CD4-positive, alpha-beta T cell (primary cell): ENCODE measurements around the gene INSRR. TPM values are rescaled to one million over a fixed set of nuclear protein-coding genes. Genes with fewer than 3 reads are reported as not detected.
A peak's percentile ranks its signal among the peaks of the same experiment; 100 is the strongest.

Source experiments
- ATAC-seq: fragments of 200-7000 bp; cut with Tn5 transposase; one replicate; pipeline ENCODE4 v1.10.0; 2022; ENCODE audit warnings: mild to moderate bottlenecking; ENCODE audit not compliant: poor library complexity
- CTCF ChIA-PET: fragments of 350-600 bp; sonication (Branson Sonifier 250); formaldehyde crosslinking; loops from one replicate; lab custom pipeline; 2021; ENCODE audit warnings: antibody characterized with exemption, inconsistent platforms; lab: Charles Lee
- POLR2A ChIA-PET: fragments of 350-600 bp; sonication (Branson Sonifier 250); formaldehyde crosslinking; loops from one replicate; lab custom pipeline; 2021; ENCODE audit warnings: antibody characterized with exemption, inconsistent platforms; lab: Charles Lee
- DNase-seq, 14 experiments: peaks; one replicate each; pipeline ENCODE4 v3.0.0-alpha.2; 2013 to 2020; ENCODE audit warnings: mixed read lengths in 2 of 14
- H3K27ac ChIP-seq, 2 donors: one replicate each; pipeline versions ENCODE4 v1.5.1 to v1.7.0; 2013; ENCODE audit warnings: low read length in 2 of 2, low read depth in 1 of 2, mild to moderate bottlenecking in 1 of 2
- H3K27me3 ChIP-seq, 2 experiments: 1 replicate in 1 of 2; 2 replicates in 1 of 2; pipeline versions ENCODE4 v1.6.1 to v1.7.0; 2013; ENCODE audit warnings: low read length in 2 of 2, control low read depth in 1 of 2, mild to moderate bottlenecking in 1 of 2, moderate library complexity in 1 of 2; ENCODE audit not compliant: insufficient read depth in 2 of 2, control insufficient read depth in 1 of 2
- H3K36me3 ChIP-seq: one replicate; pipeline ENCODE4 v1.6.1; 2013; ENCODE audit warnings: low read length, control low read depth; ENCODE audit not compliant: insufficient read depth
- H3K4me1 ChIP-seq: one replicate; pipeline ENCODE4 v1.6.1; 2013; ENCODE audit warnings: low read length, control low read depth; ENCODE audit not compliant: insufficient read depth
- H3K4me3 ChIP-seq: one replicate; pipeline ENCODE4 v1.5.1; 2013; ENCODE audit warnings: mild to moderate bottlenecking, low read length, moderate library complexity
- H3K9me3 ChIP-seq, 2 experiments: 1 replicate in 1 of 2; 2 replicates in 1 of 2; pipeline versions ENCODE4 v1.6.1 to v1.7.0; 2013; ENCODE audit warnings: low read length in 2 of 2, mild to moderate bottlenecking in 2 of 2, control low read depth in 1 of 2, moderate library complexity in 1 of 2; ENCODE audit not compliant: control insufficient read depth in 1 of 2, insufficient read depth in 1 of 2
- H3K27ac Mint-ChIP-seq: one replicate; pipeline ENCODE4 v1.8.0; 2020; ENCODE audit warnings: mixed read lengths
- H3K27me3 Mint-ChIP-seq: one replicate; pipeline ENCODE4 v1.8.0; 2021; ENCODE audit warnings: mixed read lengths
- H3K36me3 Mint-ChIP-seq: one replicate; pipeline ENCODE4 v1.8.0; 2021; ENCODE audit warnings: low read depth, mixed read lengths
- H3K4me1 Mint-ChIP-seq: one replicate; pipeline ENCODE4 v1.8.0; 2021; ENCODE audit warnings: low read depth, mixed read lengths
- H3K4me3 Mint-ChIP-seq: one replicate; pipeline ENCODE4 v1.8.0; 2020; ENCODE audit warnings: mild to moderate bottlenecking, mixed read lengths
- H3K9me3 Mint-ChIP-seq: one replicate; pipeline ENCODE4 v1.8.0; 2020; ENCODE audit warnings: mixed read lengths
- CTCF ChIP-seq: fragments of 200-600 bp; IDR thresholded peaks from one replicate; pipeline ENCODE4 v1.8.0; 2022; ENCODE audit warnings: antibody characterized with exemption, mild to moderate bottlenecking
- intact Hi-C, 2 experiments: fragments of 100-400 bp; cut with DNase I in 1 of 2; cut with micrococcal nuclease in 1 of 2; formaldehyde crosslinking; loops; one replicate each; pipeline versions ENCODE4 v1.15.1 to v1.9.0; 2023 to 2025; cut with DNase I, micrococcal nuclease
- total RNA-seq, 174 experiments: library from RNA in 2 of 174; stranded (reverse) in 2 of 174; gene quantifications; one replicate each; pipeline ENCODE4 v1.2.3 and lab custom pipeline; 2021 to 2026

Gene INSRR
- total RNA-seq, 2 experiments from 2014 or later = not detected

DNA sequence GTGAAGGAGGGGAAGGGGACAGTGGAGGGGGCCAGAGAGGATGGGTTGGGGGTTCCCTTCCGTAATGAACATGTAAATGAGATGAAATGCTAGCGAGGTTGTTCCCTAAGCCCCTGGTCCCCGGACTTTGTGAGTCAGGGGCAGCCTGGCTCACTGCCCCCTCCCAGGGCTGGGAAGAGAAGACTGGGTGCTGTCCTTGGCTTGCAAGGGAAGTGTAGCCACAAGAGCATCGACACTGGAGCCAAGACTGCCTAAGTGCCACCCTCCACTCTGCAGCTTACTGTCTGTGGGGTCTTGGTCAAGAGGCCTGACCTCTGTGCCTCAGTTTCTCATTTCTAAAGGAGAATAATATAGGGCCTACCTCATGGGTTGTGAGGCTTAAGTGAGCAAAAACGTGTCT lies 35.1 kb upstream of the INSRR start:
- no peak for TF ChIP-seq CTCF
- Histone ChIP-seq H3K4me3 (no peak overlapping the region), H3K36me3 (no peaks in the 10 kb centered on the region), H3K4me1 (peaks cover 33% of the 10 kb centered on the region), H3K27ac (no peak overlapping the region), H3K9me3 (peaks cover 0 to 13% of the 10 kb centered on the region in 2 experiments), H3K27me3 (peaks cover 31 to 38% of the 10 kb centered on the region in 2 experiments)
- Mint-ChIP-seq H3K9me3 (no peaks in the 10 kb centered on the region), H3K27ac (no peak overlapping the region), H3K4me1 (peaks cover 19% of the 10 kb centered on the region), H3K27me3 (peaks cover 79% of the 10 kb centered on the region), H3K36me3 (no peaks in the 10 kb centered on the region), H3K4me3 (peak overlapping the region; percentile 22)
- CTCF ChIA-PET = no interaction called here
- POLR2A ChIA-PET = no interaction called here
- no peak for ATAC-seq
- intact Hi-C loops = loop anchor here (5.0 kb wide), 2 partner anchors 57 to 68 kb away; no protein-coding TSS in a partner anchor
- DNase-seq = no peak

DNA sequence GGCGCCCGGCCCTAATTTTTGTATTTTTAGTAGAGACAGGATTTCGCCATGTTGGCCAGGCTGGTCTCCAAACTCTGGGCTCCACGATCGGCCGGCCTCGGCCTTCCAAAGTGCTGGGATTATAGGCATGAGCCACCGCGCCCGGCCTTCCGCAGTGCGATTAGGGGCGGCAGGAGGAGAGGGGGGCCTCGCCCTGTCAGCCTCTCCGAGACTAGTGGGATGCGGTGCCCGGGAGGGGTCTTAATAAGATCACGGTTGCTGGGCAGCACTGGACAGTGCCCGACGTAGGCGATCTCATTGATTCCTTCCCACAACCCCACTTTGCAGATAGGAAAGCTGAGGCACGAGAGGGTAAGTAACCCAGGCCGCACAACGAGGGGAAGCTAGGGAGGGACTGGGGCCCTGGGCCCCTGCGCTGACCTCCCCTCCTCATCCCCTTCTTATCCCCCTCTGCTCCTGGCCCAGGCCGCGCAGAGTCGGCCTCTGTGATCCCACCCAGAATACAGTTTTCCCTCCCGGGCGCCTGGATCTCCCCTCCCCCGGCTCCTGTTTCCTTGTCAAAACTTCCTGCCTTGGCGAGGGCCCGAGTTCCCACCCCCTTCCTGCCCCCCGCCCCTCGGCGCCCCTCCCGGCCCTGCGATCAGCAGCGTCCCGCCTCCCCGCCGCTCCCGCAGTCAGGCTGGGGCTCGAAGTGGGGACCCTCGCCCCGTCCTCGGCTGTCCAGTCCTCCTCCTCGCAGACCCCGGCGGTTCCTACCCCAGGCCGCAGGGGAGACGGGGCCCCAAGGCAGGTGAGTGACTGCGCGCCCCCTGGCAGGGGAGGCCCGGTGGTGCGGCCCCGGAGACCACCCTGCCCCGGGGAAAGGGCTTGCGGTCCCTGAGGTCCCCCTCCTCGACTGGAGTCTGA lies 34.4 kb upstream of the INSRR start, which contains the start of gene PEAR1:
PEAR1 (plus strand) TSS at position 671 of the 906 bp plus-strand sequence. CDS start 10,209 bp downstream, outside the sequence.
- Mint-ChIP-seq H3K9me3 (no peaks in the 10 kb centered on the region), H3K4me3 (peak within 1 kb of the TSS; percentile 82), H3K27ac (no peak within 1 kb of the TSS), H3K27me3 (peaks cover 78% of the 10 kb centered on the region), H3K36me3 (no peaks in the 10 kb centered on the region), H3K4me1 (peaks cover 17% of the 10 kb centered on the region)
- ChIA-PET POLR2A (interaction anchor here (0.7 to 1.4 kb wide), 2 partner anchors 77 to 111 kb away, joined by 4 to 5 read pairs; no protein-coding TSS in a partner anchor), CTCF (interaction anchor here (0.5 to 1.9 kb wide), 5 partner anchors 34 to 180 kb away, joined by 3 to 11 read pairs (median 3); no protein-coding TSS in a partner anchor)
- peaks cover 0 to 13% of the 10 kb centered on the region in 2 experiments for H3K9me3 ChIP-seq
- peaks cover 33% of the 10 kb centered on the region for H3K4me1 ChIP-seq
- intact Hi-C loops = loop anchor here (2.0 to 5.0 kb wide), 3 partner anchors 34 to 69 kb away; no protein-coding TSS in a partner anchor
- no peak for ATAC-seq
- peaks cover 31 to 43% of the 10 kb centered on the region in 2 experiments for H3K27me3 ChIP-seq
- peak within 1 kb of the TSS; percentile 42 for H3K4me3 ChIP-seq
- no peak for TF ChIP-seq CTCF
- H3K27ac ChIP-seq = no peak within 1 kb of the TSS
- DNase-seq = peak in 4 of 14 experiments; percentile 6 to 37 (median 23)
- no peaks in the 10 kb centered on the region for H3K36me3 ChIP-seq

DNA sequence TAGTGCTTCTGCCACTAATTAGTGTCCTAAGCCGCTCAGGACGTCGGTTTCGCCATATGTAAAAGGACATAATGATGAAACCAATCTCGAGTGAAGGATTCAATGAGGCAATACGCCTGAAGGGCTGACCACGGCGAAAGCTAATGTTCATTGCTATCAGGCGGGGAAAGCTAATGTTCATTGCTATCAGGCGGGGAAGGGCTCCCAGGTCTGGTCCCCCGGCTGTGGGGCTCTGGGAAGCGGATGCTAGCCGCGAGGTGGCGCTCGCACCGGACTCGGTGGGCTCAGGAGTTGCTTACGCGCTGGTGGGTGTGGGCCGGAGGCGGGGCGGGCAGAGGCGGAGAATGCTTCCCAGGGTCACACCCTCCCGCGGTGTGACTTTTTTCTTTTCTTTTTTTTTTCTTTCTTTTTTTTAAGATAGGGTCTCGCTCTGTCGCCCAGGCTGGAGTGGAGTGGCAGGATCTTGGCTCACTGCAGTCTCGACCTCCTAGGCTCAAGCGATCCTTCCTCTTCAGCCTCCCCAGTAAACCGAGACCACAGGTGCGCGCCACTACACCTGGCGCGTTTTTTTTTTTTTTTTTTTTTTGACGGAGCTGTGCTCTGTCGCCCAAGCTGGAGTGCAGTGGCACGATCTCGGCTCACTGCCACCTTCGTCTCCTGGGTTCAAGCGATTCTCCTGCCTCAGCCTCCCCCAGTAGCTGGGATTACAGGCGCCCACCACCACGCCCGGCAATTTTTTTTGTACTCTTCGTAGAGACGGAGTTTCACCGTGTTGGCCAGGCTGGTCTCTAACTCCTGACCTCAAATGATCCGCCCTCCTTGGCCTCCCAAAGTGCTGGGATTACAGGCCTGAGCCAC lies 33.5 kb upstream of the INSRR start:
- ATAC-seq = peak; percentile 92
- POLR2A ChIA-PET = interaction anchor here (0.7 to 1.4 kb wide), 2 partner anchors 78 to 110 kb away, joined by 4 to 5 read pairs; no protein-coding TSS in a partner anchor
- peak overlapping the region; percentile 42 for H3K4me3 ChIP-seq
- intact Hi-C loops = loop anchor here (2.0 to 5.0 kb wide), 3 partner anchors 34 to 70 kb away; no protein-coding TSS in a partner anchor
- H3K36me3 ChIP-seq = no peaks in the 10 kb centered on the region
- peak; percentile 71 to 92 (median 78) for DNase-seq
- Mint-ChIP-seq H3K27me3 (peaks cover 73% of the 10 kb centered on the region), H3K4me3 (peak overlapping the region; percentile 82), H3K36me3 (no peaks in the 10 kb centered on the region), H3K4me1 (peaks cover 16% of the 10 kb centered on the region), H3K27ac (no peak overlapping the region), H3K9me3 (no peaks in the 10 kb centered on the region)
- H3K9me3 ChIP-seq = peaks cover 0 to 13% of the 10 kb centered on the region in 2 experiments
- peaks cover 39 to 51% of the 10 kb centered on the region in 2 experiments for H3K27me3 ChIP-seq
- CTCF ChIA-PET = interaction anchor here (0.5 to 3.2 kb wide), 10 partner anchors 11 to 179 kb away, joined by 3 to 15 read pairs (median 3); partner anchors contain the start of gene NTRK1
- peak; percentile 76 for TF ChIP-seq CTCF
- peaks cover 29% of the 10 kb centered on the region for H3K4me1 ChIP-seq
- H3K27ac ChIP-seq = no peak overlapping the region
